H9 (cell line): ENCODE results near the gene SCGB1A1. TPM values are rescaled to one million over a fixed set of nuclear protein-coding genes. Genes with fewer than 3 reads are reported as not detected.

Experiments
- DNase-seq: peaks from one replicate; pipeline ENCODE4 v3.0.0-alpha.2; 2017
- H2AFZ ChIP-seq: one replicate; pipeline ENCODE4 v1.6.1; 2013; ENCODE audit warnings: mild to moderate bottlenecking, low read length, control low read depth, moderate library complexity
- H2AK5ac ChIP-seq: 2 replicates; pipeline ENCODE4 v1.6.1; 2013; ENCODE audit warnings: low read length, control low read depth, mixed read lengths; ENCODE audit not compliant: insufficient read length
- H2BK120ac ChIP-seq: one replicate; pipeline ENCODE4 v1.6.1; 2013; ENCODE audit warnings: low read depth, mild to moderate bottlenecking, low read length, control low read depth, inconsistent platforms; ENCODE audit not compliant: poor library complexity, severe bottlenecking
- H2BK12ac ChIP-seq: 2 replicates; pipeline ENCODE4 v1.6.1; 2013; ENCODE audit warnings: low read length, control low read depth, mixed read lengths, low read depth; ENCODE audit not compliant: insufficient read length
- H2BK15ac ChIP-seq: 2 replicates; pipeline ENCODE4 v1.6.1; 2013; ENCODE audit warnings: low read depth, low read length, control low read depth
- H2BK20ac ChIP-seq: one replicate; pipeline ENCODE4 v1.6.1; 2013; ENCODE audit warnings: low read depth, mild to moderate bottlenecking, low read length, control low read depth, inconsistent platforms; ENCODE audit not compliant: poor library complexity, severe bottlenecking
- H2BK5ac ChIP-seq: 2 replicates; pipeline ENCODE4 v1.6.1; 2013; ENCODE audit warnings: low read length, control low read depth, mixed read lengths; ENCODE audit not compliant: insufficient read length
- H3K14ac ChIP-seq: 2 replicates; pipeline ENCODE4 v1.6.1; 2013; ENCODE audit warnings: low read length, control low read depth; ENCODE audit not compliant: insufficient read depth
- H3K18ac ChIP-seq: 2 replicates; pipeline ENCODE4 v1.6.1; 2013; ENCODE audit warnings: low read depth, mild to moderate bottlenecking, mixed read lengths, low read length, control low read depth; ENCODE audit not compliant: insufficient read length
- H3K23ac ChIP-seq: 2 replicates; pipeline ENCODE4 v1.6.1; 2013; ENCODE audit warnings: low read length, control low read depth, mixed read lengths, low read depth; ENCODE audit not compliant: insufficient read length
- H3K23me2 ChIP-seq: 2 replicates; pipeline ENCODE4 v1.6.1; 2013; ENCODE audit warnings: low read depth, mild to moderate bottlenecking, mixed read lengths, low read length, control low read depth; ENCODE audit not compliant: insufficient read length, poor library complexity, severe bottlenecking
- H3K27ac ChIP-seq: 2 replicates; pipeline ENCODE4 v1.5.1; 2013; ENCODE audit warnings: low read length, control low read depth, mixed read lengths, low read depth; ENCODE audit not compliant: insufficient read length
- H3K27me3 ChIP-seq: 2 replicates; pipeline ENCODE4 v1.6.1; 2013; ENCODE audit warnings: low read length, control low read depth, inconsistent platforms; ENCODE audit not compliant: insufficient read depth
- H3K4ac ChIP-seq: 2 replicates; pipeline ENCODE4 v1.6.1; 2013; ENCODE audit warnings: low read depth, mild to moderate bottlenecking, control low read depth, inconsistent platforms, low read length, moderate library complexity
- H3K4me1 ChIP-seq: 2 replicates; pipeline ENCODE4 v1.6.1; 2013; ENCODE audit warnings: low read length, control low read depth, inconsistent platforms; ENCODE audit not compliant: insufficient read depth
- H3K4me2 ChIP-seq: 2 replicates; pipeline ENCODE4 v1.6.1; 2013; ENCODE audit warnings: low read length, control low read depth, mixed read lengths; ENCODE audit not compliant: insufficient read length, insufficient read depth
- H3K56ac ChIP-seq: 2 replicates; pipeline ENCODE4 v1.6.1; 2013; ENCODE audit warnings: low read depth, mild to moderate bottlenecking, mixed read lengths, low read length, control low read depth; ENCODE audit not compliant: insufficient read length
- H3K79me1 ChIP-seq: 2 replicates; pipeline ENCODE4 v1.6.1; 2013; ENCODE audit warnings: low read depth, mild to moderate bottlenecking, moderate library complexity, low read length, control low read depth, inconsistent platforms; ENCODE audit not compliant: insufficient read depth, poor library complexity, severe bottlenecking
- H3K79me2 ChIP-seq: 2 replicates; pipeline ENCODE4 v1.6.1; 2013; ENCODE audit warnings: low read length, control low read depth, inconsistent platforms; ENCODE audit not compliant: insufficient read depth
- H3K9ac ChIP-seq: 2 replicates; pipeline ENCODE4 v1.6.1; 2013; ENCODE audit warnings: low read length, control low read depth, mixed read lengths; ENCODE audit not compliant: insufficient read length; ENCODE audit errors: extremely low read depth
- H3K9me3 ChIP-seq: one replicate; pipeline ENCODE4 v1.6.1; 2013; ENCODE audit warnings: low read depth, low read length, inconsistent platforms; ENCODE audit not compliant: control insufficient read depth
- H3T11ph ChIP-seq: one replicate; pipeline ENCODE4 v1.6.1; 2013; ENCODE audit warnings: mild to moderate bottlenecking, low read length, control low read depth, inconsistent platforms
- H4K20me1 ChIP-seq: one replicate; pipeline ENCODE4 v1.6.1; 2013; ENCODE audit not compliant: control insufficient read depth, insufficient read length, insufficient read depth
- H4K5ac ChIP-seq: 2 replicates; pipeline ENCODE4 v1.6.1; 2013; ENCODE audit warnings: low read depth, mild to moderate bottlenecking, mixed read lengths, low read length, control low read depth; ENCODE audit not compliant: insufficient read length
- H4K8ac ChIP-seq: replicated peaks from 2 replicates; pipeline ENCODE4 v1.6.1; 2013; ENCODE audit warnings: low read length, control low read depth, mixed read lengths, low read depth; ENCODE audit not compliant: insufficient read length
- H4K91ac ChIP-seq: 2 replicates; pipeline ENCODE4 v1.6.1; 2013; ENCODE audit warnings: low read depth, mild to moderate bottlenecking, moderate library complexity, mixed read lengths, low read length, control low read depth; ENCODE audit not compliant: insufficient read length
- H3K27ac Mint-ChIP-seq, 3 experiments: 2 replicates in 2 of 3; 3 replicates in 1 of 3; pipeline ENCODE4 v1.8.0; 2020 to 2021; ENCODE audit warnings: mixed read lengths in 3 of 3, mild to moderate bottlenecking in 1 of 3, moderate library complexity in 1 of 3
- H3K27me3 Mint-ChIP-seq: 2 replicates; pipeline ENCODE4 v1.8.0; 2021; ENCODE audit warnings: low read depth, mild to moderate bottlenecking, moderate library complexity, mixed read lengths
- H3K36me3 Mint-ChIP-seq, 3 experiments: 2 replicates in 2 of 3; 3 replicates in 1 of 3; pipeline ENCODE4 v1.8.0; 2020 to 2021; ENCODE audit warnings: low read depth in 3 of 3, mixed read lengths in 3 of 3; ENCODE audit not compliant: insufficient read depth in 1 of 3
- H3K4me1 Mint-ChIP-seq, 2 experiments: 2 replicates each; pipeline ENCODE4 v1.8.0; 2020; ENCODE audit warnings: mixed read lengths in 2 of 2
- H3K4me3 Mint-ChIP-seq, 2 experiments: 2 replicates in 1 of 2; 3 replicates in 1 of 2; pipeline ENCODE4 v1.8.0; 2020 to 2021; ENCODE audit warnings: mild to moderate bottlenecking in 2 of 2, mixed read lengths in 2 of 2, moderate library complexity in 1 of 2
- H3K9me3 Mint-ChIP-seq, 2 experiments: 2 replicates in 1 of 2; 3 replicates in 1 of 2; pipeline ENCODE4 v1.8.0; 2020; ENCODE audit warnings: mild to moderate bottlenecking in 2 of 2, mixed read lengths in 2 of 2, moderate library complexity in 1 of 2
- WGBS: extraction: QIAGEN DNeasy Blood & Tissue Kit; methylation state at CpG from one replicate; pipeline ENCODE4 v1.1.7; 2013; ENCODE audit warnings: missing lambda C conversion rate, low lambda C conversion rate, mixed read lengths; ENCODE audit not compliant: insufficient read length; ENCODE audit errors: extremely low coverage; 5-methylcytosine and 5-hydroxymethylcytosine counted together
- total RNA-seq: library from RNA; stranded (reverse); gene quantifications from 2 replicates; pipeline ENCODE4 v1.2.1, GENCODE V29; 2021
- TF ChIP-seq, protein P1 (sequence below): fragments of 200-600 bp; sonication (generic); conservative IDR thresholded peaks from 3 replicates; pipeline ENCODE4 v1.8.0; 2021; ENCODE audit warnings: antibody characterized with exemption, mild to moderate bottlenecking

The SCGB1A1 gene
- total RNA-seq, 1 experiment from 2014 or later = not detected

DNA sequence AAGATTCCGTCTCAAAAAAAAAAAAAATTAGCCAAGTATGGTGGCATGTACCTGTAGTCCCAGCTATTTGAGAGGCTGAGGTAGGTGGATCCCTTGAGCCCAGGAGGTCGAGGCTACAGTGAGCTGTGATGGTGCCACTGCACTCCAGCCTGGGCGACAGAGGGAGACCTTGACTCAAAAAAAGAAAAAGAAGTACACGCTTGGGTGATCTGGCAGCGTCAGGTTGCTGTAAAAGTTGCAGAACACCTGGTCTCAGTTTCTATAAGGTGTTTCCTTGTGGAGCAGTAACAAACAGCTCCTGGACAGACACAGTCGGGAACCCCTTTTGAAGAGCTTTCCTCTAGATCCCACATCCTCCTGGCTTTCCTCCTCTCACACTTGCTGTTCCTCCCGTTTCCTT, 45.8 kb downstream of the SCGB1A1 start:
- no peak overlapping the region for H3K27ac Mint-ChIP-seq
- no peak overlapping the region for H2BK120ac ChIP-seq
- no peaks in the 10 kb centered on the region for H4K20me1 ChIP-seq
- DNase-seq = no peak
- no peak overlapping the region for H3K14ac ChIP-seq
- no peaks in the 10 kb centered on the region for H3K9me3 ChIP-seq
- no peak overlapping the region for H3T11ph ChIP-seq
- TF ChIP-seq, protein P1, sequence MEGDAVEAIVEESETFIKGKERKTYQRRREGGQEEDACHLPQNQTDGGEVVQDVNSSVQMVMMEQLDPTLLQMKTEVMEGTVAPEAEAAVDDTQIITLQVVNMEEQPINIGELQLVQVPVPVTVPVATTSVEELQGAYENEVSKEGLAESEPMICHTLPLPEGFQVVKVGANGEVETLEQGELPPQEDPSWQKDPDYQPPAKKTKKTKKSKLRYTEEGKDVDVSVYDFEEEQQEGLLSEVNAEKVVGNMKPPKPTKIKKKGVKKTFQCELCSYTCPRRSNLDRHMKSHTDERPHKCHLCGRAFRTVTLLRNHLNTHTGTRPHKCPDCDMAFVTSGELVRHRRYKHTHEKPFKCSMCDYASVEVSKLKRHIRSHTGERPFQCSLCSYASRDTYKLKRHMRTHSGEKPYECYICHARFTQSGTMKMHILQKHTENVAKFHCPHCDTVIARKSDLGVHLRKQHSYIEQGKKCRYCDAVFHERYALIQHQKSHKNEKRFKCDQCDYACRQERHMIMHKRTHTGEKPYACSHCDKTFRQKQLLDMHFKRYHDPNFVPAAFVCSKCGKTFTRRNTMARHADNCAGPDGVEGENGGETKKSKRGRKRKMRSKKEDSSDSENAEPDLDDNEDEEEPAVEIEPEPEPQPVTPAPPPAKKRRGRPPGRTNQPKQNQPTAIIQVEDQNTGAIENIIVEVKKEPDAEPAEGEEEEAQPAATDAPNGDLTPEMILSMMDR = no peak
- no peak overlapping the region for H2BK20ac ChIP-seq
- peaks cover 0 to 7% of the 10 kb centered on the region in 2 experiments; a peak in 1 of 4 replicates for H3K4me1 Mint-ChIP-seq
- WGBS = no CpG with 5 or more reads among the region's 7 CpGs
- H3K9ac ChIP-seq = no peak overlapping the region
- H3K79me1 ChIP-seq = no peaks in the 10 kb centered on the region
- no peaks in the 10 kb centered on the region for H3K9me3 Mint-ChIP-seq
- H3K27me3 Mint-ChIP-seq = peaks cover 4% of the 10 kb centered on the region; the same call in 1 of the 2 replicates
- no peak overlapping the region for H2BK12ac ChIP-seq
- H3K18ac ChIP-seq = no peak overlapping the region
- no peak overlapping the region for H2AFZ ChIP-seq
- H3K27me3 ChIP-seq = no peaks in the 10 kb centered on the region
- no peak overlapping the region for H3K4me2 ChIP-seq
- H2BK5ac ChIP-seq = no peak overlapping the region
- H4K5ac ChIP-seq = no peak overlapping the region
- no peak overlapping the region for H3K23ac ChIP-seq
- no peaks in the 10 kb centered on the region for H3K23me2 ChIP-seq
- no peak overlapping the region for H2AK5ac ChIP-seq
- H3K56ac ChIP-seq = no peak overlapping the region
- H3K79me2 ChIP-seq = no peaks in the 10 kb centered on the region
- H4K91ac ChIP-seq = no peak overlapping the region
- no peaks in the 10 kb centered on the region for H3K36me3 Mint-ChIP-seq
- H3K27ac ChIP-seq = no peak overlapping the region
- no peak overlapping the region for H2BK15ac ChIP-seq
- H3K4ac ChIP-seq = no peak overlapping the region
- H3K4me1 ChIP-seq = no peaks in the 10 kb centered on the region
- no peak overlapping the region for H4K8ac ChIP-seq
- no peak overlapping the region for H3K4me3 Mint-ChIP-seq
